ENCODE results near the gene ZBTB20.

Gene ZBTB20

DNA sequence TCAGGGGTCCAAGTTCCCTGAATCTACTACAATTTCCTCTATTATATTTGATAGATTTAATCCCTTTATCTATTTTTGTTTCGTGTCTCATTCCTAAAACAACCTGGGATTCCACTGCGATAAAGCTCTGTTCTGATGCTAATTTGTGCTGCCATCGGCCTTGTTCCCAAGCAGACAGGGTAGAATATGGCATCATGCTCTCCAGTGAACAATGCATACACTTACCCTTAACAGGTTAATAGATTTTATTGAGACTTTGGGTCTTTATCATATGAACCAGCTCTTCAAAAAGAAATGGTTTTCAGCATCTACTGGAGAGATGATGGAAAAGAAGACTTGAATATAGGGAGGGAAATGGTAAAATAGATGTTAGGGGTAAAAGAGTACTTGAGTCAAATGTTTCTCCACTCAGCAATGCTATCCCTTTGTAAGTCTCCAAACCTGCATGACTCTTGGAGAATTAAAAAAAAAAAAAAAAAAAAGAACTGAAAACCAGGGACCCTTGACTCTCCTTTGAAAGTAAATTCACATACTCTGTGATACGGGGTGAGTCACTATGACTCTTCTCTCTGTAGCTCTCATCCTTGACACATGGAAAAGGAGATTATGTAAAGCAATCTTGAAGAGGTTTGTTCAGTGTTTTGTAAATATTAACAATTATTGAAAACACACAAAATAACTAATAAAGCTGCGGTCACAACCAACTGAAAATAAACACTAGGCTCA lies 268.8 kb downstream of the ZBTB20 start:
- no peak overlapping the region for H3K4me3 ChIP-seq (ENCODE audit: low read depth, low read length)
- TF ChIP-seq, protein P1, sequence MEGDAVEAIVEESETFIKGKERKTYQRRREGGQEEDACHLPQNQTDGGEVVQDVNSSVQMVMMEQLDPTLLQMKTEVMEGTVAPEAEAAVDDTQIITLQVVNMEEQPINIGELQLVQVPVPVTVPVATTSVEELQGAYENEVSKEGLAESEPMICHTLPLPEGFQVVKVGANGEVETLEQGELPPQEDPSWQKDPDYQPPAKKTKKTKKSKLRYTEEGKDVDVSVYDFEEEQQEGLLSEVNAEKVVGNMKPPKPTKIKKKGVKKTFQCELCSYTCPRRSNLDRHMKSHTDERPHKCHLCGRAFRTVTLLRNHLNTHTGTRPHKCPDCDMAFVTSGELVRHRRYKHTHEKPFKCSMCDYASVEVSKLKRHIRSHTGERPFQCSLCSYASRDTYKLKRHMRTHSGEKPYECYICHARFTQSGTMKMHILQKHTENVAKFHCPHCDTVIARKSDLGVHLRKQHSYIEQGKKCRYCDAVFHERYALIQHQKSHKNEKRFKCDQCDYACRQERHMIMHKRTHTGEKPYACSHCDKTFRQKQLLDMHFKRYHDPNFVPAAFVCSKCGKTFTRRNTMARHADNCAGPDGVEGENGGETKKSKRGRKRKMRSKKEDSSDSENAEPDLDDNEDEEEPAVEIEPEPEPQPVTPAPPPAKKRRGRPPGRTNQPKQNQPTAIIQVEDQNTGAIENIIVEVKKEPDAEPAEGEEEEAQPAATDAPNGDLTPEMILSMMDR (IDR thresholded peaks at IDR 0.05; ENCODE audit: low read depth, low read length, missing control alignments), result no peak
- no peak for DNase-seq (ENCODE audit: low read depth)

DNA sequence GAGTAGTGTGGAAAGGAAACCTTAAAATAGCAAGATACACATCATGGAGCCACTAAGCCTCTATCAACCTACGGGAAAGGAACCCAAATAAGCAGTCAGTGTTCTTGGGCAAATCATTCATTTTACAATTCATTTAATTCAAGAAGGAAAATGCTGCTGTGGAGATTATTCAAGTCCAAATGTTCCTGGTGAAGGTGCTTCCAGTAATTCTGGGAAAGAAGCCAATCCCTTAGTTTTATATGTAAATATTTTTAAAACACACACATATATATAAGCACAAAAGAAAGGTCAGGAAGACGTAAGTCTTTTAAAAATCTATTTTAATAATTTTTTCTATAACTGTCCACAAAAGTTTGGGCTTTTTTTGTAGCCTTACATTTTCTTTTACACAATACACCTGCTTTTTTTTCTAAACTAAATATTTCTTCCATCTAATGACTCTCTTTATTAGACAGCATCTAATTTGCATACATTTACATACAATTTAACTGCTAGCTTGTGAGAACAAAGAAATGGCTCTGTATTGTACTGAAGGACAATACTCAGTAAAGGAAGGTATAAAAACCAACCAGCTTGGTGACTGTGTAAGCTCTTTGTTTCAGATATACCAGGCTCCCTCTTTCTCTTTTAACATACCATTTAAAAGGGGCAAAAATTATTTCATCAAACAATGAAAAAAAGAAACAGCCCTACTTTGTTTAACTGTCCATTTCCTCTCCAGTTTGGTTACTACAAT lies 269.5 kb downstream of the ZBTB20 start:
- no peak overlapping the region for H3K4me3 ChIP-seq (ENCODE audit: low read depth, low read length)
- TF ChIP-seq, protein P1 (IDR thresholded peaks at IDR 0.05; ENCODE audit: low read depth, low read length, missing control alignments), result no peak
- DNase-seq (ENCODE audit: low read depth), result no peak

DNA sequence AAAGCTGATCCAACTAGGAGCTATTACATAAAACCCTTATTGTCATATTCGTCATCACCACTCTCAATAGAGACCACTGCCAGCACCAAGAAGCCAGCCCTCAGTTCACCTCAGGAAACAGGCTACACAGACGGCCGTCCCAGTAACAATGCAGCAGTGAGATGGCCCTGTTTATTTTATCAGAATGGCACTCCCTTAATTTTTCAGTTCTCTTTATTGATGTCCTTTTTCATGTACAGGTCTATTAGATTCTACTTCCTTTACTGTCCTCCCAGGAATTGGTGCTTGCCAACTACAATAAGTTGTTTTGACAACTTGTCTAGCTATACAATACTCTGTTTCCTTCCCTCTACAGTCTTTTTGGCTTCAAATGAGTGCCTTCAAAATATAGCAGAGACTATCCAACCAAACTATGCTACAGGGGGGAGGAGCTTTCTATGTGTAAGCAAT lies 272.5 kb downstream of the ZBTB20 start:
- DNase-seq (ENCODE audit: low read depth), result no peak

DNA sequence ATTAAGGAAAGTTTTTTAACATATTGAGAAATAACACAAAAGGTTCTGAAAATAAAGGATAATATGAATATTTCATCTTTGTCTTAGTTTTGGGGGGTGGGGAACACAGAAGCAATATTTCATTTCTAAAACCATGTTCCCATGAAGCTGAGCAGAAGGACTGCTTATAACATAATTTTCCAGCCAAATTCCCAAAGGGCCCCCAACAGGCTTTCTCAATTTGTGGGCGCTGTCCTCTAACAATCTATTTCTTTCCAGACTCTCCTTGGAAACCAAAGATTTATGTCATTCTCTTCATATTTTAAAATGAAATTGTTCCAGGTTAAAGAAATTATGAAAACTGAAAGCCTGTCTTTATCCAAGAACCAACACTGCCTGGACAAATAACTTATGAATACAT lies 273.5 kb downstream of the ZBTB20 start:
- H3K4me3 ChIP-seq (ENCODE audit: low read depth, low read length), result no peak overlapping the region

More for the DNA sequence above, 272.5 kb downstream of the ZBTB20 start:
- TF ChIP-seq, protein P1 (IDR thresholded peaks at IDR 0.05; ENCODE audit: low read depth, low read length, missing control alignments), result no peak
- H3K4me3 ChIP-seq (ENCODE audit: low read depth, low read length), result no peak overlapping the region

DNA sequence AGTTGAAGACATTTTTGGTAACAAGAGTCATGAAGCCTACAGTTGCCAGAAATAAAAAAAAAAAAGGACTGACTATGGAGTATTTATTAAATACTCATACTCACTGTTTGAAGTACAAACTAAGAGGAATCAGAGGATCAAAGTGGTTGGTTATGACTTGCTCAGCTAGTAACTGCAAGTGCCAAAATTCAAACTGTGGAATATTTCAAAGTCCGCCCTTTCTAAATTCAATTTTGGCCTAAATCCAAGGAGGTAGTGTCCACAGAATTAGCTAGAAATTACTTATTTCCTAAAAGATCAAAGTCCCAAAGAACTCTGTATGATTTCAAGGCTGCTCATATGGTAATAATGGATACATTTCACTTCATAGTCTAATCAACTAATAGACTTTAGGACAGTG lies 274.5 kb downstream of the ZBTB20 start:
- no peak for DNase-seq (ENCODE audit: low read depth)
- H3K4me3 ChIP-seq (ENCODE audit: low read depth, low read length), result no peak overlapping the region
- TF ChIP-seq, protein P1 (IDR thresholded peaks at IDR 0.05; ENCODE audit: low read depth, low read length, missing control alignments), result no peak

More for the DNA sequence above, 273.5 kb downstream of the ZBTB20 start:
- TF ChIP-seq, protein P1 (IDR thresholded peaks at IDR 0.05; ENCODE audit: low read depth, low read length, missing control alignments), result no peak
- no peak for DNase-seq (ENCODE audit: low read depth)

DNA sequence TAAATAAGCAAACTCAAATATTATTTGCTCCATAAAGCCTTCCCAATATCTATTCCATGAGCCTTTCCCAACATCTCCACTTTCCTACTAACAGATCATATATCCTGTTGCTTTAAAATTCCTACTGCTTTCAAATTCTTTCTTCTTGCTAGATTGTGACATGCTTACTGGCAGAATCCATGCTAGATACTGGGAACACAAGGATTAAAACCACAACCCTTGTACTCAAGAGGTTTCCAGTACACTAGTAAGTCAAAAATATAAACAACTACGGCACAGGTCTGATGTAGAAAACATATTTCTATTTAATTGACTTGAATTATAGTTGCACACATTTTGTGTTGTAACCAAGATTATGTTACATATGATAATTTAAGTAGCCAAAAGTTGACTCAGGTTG lies 275.0 kb downstream of the ZBTB20 start:
- H3K4me3 ChIP-seq (ENCODE audit: low read depth, low read length), result no peak overlapping the region
- TF ChIP-seq, protein P1 (IDR thresholded peaks at IDR 0.05; ENCODE audit: low read depth, low read length, missing control alignments), result no peak
- DNase-seq (ENCODE audit: low read depth), result no peak

All from GM12864 (cell line).